Measurements from ENCODE around the gene PLXNA2.

GRCh38 chr1:208084764-208085163 lies 159.4 kb downstream of the PLXNA2 start:
- TF ChIP-seq, protein P1, sequence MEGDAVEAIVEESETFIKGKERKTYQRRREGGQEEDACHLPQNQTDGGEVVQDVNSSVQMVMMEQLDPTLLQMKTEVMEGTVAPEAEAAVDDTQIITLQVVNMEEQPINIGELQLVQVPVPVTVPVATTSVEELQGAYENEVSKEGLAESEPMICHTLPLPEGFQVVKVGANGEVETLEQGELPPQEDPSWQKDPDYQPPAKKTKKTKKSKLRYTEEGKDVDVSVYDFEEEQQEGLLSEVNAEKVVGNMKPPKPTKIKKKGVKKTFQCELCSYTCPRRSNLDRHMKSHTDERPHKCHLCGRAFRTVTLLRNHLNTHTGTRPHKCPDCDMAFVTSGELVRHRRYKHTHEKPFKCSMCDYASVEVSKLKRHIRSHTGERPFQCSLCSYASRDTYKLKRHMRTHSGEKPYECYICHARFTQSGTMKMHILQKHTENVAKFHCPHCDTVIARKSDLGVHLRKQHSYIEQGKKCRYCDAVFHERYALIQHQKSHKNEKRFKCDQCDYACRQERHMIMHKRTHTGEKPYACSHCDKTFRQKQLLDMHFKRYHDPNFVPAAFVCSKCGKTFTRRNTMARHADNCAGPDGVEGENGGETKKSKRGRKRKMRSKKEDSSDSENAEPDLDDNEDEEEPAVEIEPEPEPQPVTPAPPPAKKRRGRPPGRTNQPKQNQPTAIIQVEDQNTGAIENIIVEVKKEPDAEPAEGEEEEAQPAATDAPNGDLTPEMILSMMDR (IDR thresholded peaks at IDR 0.05) = no peak
- no peak for TF ChIP-seq POLR2A (IDR thresholded peaks at IDR 0.05)

Data from esophagus squamous epithelium (tissue), 4 donors.